Measurements from ENCODE around the gene G3BP1. TPM values are rescaled to one million over a fixed set of nuclear protein-coding genes. Genes with fewer than 3 reads are reported as not detected.

Gene G3BP1
- total RNA-seq, 1 experiment from 2014 or later, result 157 TPM

GRCh38 chr5:151811593-151812321 lies 40.0 kb downstream of the G3BP1 start:
- no peaks in the 10 kb centered on the region for H3K9me2 ChIP-seq (replicated peaks; ENCODE audit: low read length)
- ChIA-PET CTCF (no interaction called here), POLR2A (ENCODE audit: unreplicated experiment) (no interaction called here)
- H3F3A ChIP-seq (ENCODE audit: low read length, unreplicated experiment), result no peaks in the 10 kb centered on the region
- BruUV-seq (replicated peaks), result no TSS peak
- no peak overlapping the region for H3K4me2 ChIP-seq (ENCODE audit: low read length)
- intact Hi-C loops (cut with micrococcal nuclease), result no loop called here
- H3K4me3 ChIP-seq (ENCODE audit: low read length), result no peak overlapping the region
- ATAC-seq (no peak), DNase-seq (no peak)
- H3K27me3 ChIP-seq (ENCODE audit: low read length), result no peaks in the 10 kb centered on the region
- H3K36me3 ChIP-seq (ENCODE audit: low read depth, low read length), result peaks cover 72% of the 10 kb centered on the region
- no peak overlapping the region for H3K27ac ChIP-seq (ENCODE audit: low read length)
- H3K9me3 ChIP-seq (ENCODE audit: low read length), result no peaks in the 10 kb centered on the region
- TF ChIP-seq EZH2 (IDR thresholded peaks at IDR 0.05; ENCODE audit: low read length, unreplicated experiment) (no peak), CTCF (conservative IDR thresholded peaks at IDR 0.05; ENCODE audit: low read depth, low read length) (no peak), EZH2phosphoT487 (IDR thresholded peaks at IDR 0.05; ENCODE audit: borderline replicate concordance, low read length) (no peak)
- H3K4me1 ChIP-seq (ENCODE audit: insufficient read depth, low read length), result no peaks in the 10 kb centered on the region
- H4K20me1 ChIP-seq (ENCODE audit: low read length), result peaks cover 21% of the 10 kb centered on the region; the same call in 1 of the 2 replicates
- H2AFZ ChIP-seq (ENCODE audit: low read length), result no peak overlapping the region
- peaks cover 12% of the 10 kb centered on the region for H3K79me2 ChIP-seq (ENCODE audit: low read length)
- no peak overlapping the region for H3K9ac ChIP-seq (ENCODE audit: low read length)

- no TSS peak for BruUV-seq (replicated peaks)
- POLR2A ChIA-PET (ENCODE audit: unreplicated experiment), result interaction anchor here (0.6 kb wide), 1 partner anchor 333 kb away, joined by 3 read pairs; no protein-coding TSS in a partner anchor
Observed at GRCh38 chr5:151812757-151813309, 41.1 kb downstream of the G3BP1 start.

More at GRCh38 chr5:151812757-151813309, 41.1 kb downstream of the G3BP1 start:
- Histone ChIP-seq H3K4me1 (ENCODE audit: insufficient read depth, low read length) (no peaks in the 10 kb centered on the region), H4K20me1 (ENCODE audit: low read length) (peaks cover 14% of the 10 kb centered on the region; the same call in 1 of the 2 replicates), H3K9me3 (ENCODE audit: low read length) (no peaks in the 10 kb centered on the region), H3K27me3 (ENCODE audit: low read length) (no peaks in the 10 kb centered on the region), H3F3A (ENCODE audit: low read length, unreplicated experiment) (no peaks in the 10 kb centered on the region), H3K4me3 (ENCODE audit: low read length) (no peak overlapping the region), H3K4me2 (ENCODE audit: low read length) (no peak overlapping the region), H3K36me3 (ENCODE audit: low read depth, low read length) (peaks cover 62% of the 10 kb centered on the region), H3K79me2 (ENCODE audit: low read length) (peaks cover 5% of the 10 kb centered on the region), H3K9me2 (replicated peaks; ENCODE audit: low read length) (no peaks in the 10 kb centered on the region), H3K9ac (ENCODE audit: low read length) (no peak overlapping the region), H2AFZ (ENCODE audit: low read length) (no peak overlapping the region), H3K27ac (ENCODE audit: low read length) (no peak overlapping the region)
- intact Hi-C loops (cut with micrococcal nuclease), result no loop called here
- CTCF ChIA-PET, result no interaction called here
- TF ChIP-seq EZH2 (IDR thresholded peaks at IDR 0.05; ENCODE audit: low read length, unreplicated experiment) (no peak), CTCF (conservative IDR thresholded peaks at IDR 0.05; ENCODE audit: low read depth, low read length) (no peak), EZH2phosphoT487 (IDR thresholded peaks at IDR 0.05; ENCODE audit: borderline replicate concordance, low read length) (no peak)
- DNase-seq, result peak; percentile 22
- ATAC-seq, result no peak

Data from PC-3 (cell line).